Gastrocnemius medialis (tissue), 4 donors: Measurements from ENCODE around the gene COL6A2.

Experiments used
- CTCF ChIP-seq, 5 experiments: fragments of 450-650 bp in 3 of 5; fragments of 200-600 bp in 2 of 5; sonication (generic) in 2 of 5; IDR thresholded peaks in 4 of 5; conservative IDR thresholded peaks in 1 of 5; 1 replicate in 4 of 5; 2 replicates in 1 of 5; pipeline ENCODE4 v1.5.1; 2016 to 2019; ENCODE audit warnings: antibody characterized with exemption in 5 of 5, mild to moderate bottlenecking in 3 of 5, moderate library complexity in 3 of 5
- POLR2A ChIP-seq, 2 donors: fragments of 450-650 bp; IDR thresholded peaks; one replicate each; pipeline ENCODE4 v1.6.1; 2017; ENCODE audit warnings: antibody characterized with exemption in 2 of 2, mild to moderate bottlenecking in 2 of 2, moderate library complexity in 2 of 2

GRCh38 chr21:46089285-46089684 lies 8.6 kb upstream of the COL6A2 start:
- TF ChIP-seq CTCF (IDR thresholded peaks at IDR 0.05 in 4 of 5, conservative IDR thresholded peaks at IDR 0.05 in 1 of 5) (no peak), POLR2A (IDR thresholded peaks at IDR 0.05) (no peak)
